GM19025 (cell line): ENCODE results near the gene ARHGEF12.

ENCODE experiments used
- ATAC-seq: cut with Tn5 transposase; IDR thresholded peaks from one replicate; pipeline ENCODE4 v1.9.1; 2021; ENCODE audit warnings: mild to moderate bottlenecking, low read depth, moderate library complexity; ENCODE audit not compliant: unreplicated experiment

The ARHGEF12 gene

GRCh38 chr11:120529214-120529613, 193.0 kb downstream of the ARHGEF12 start:
- ATAC-seq: no peak

GRCh38 chr11:120529911-120530310, 193.7 kb downstream of the ARHGEF12 start:
- no peak for ATAC-seq

GRCh38 chr11:120532082-120532831, 196.0 kb downstream of the ARHGEF12 start:
- ATAC-seq: no peak

GRCh38 chr11:120532832-120533196, 196.6 kb downstream of the ARHGEF12 start:
- ATAC-seq: no peak

GRCh38 chr11:120536091-120536796, 200.0 kb downstream of the ARHGEF12 start:
- ATAC-seq: no peak

GRCh38 chr11:120536797-120537169, 200.6 kb downstream of the ARHGEF12 start:
- ATAC-seq: no peak

- no peak for ATAC-seq
Observed at GRCh38 chr11:120537996-120538395, 201.8 kb downstream of the ARHGEF12 start.

GRCh38 chr11:120538707-120539106, 202.5 kb downstream of the ARHGEF12 start:
- ATAC-seq: no peak
